HEK293 (cell line): ENCODE results near the gene LMO1.

ENCODE experiments used
- ZFP3 ChIP-seq: fragments of 450-650 bp; formaldehyde crosslinking; IDR thresholded peaks from 2 replicates; pipeline ENCODE4 v1.5.1; 2016; ENCODE audit warnings: low read depth, missing biosample characterization, missing genetic modification characterization
- ZNF221 ChIP-seq: fragments of 450-650 bp; formaldehyde crosslinking; IDR thresholded peaks from 2 replicates; pipeline ENCODE4 v1.5.1; 2017; ENCODE audit warnings: missing biosample characterization, missing genetic modification characterization, borderline replicate concordance
- ZNF24 ChIP-seq: fragments of 450-650 bp; formaldehyde crosslinking; IDR thresholded peaks from 2 replicates; pipeline ENCODE4 v1.5.1; 2016; ENCODE audit warnings: missing biosample characterization, missing genetic modification characterization
- ZNF266 ChIP-seq: fragments of 450-650 bp; formaldehyde crosslinking; IDR thresholded peaks from 2 replicates; pipeline ENCODE4 v1.5.1; 2016; ENCODE audit warnings: missing biosample characterization, missing genetic modification characterization, low read depth
- ZNF311 ChIP-seq: fragments of 450-650 bp; formaldehyde crosslinking; IDR thresholded peaks from 2 replicates; pipeline ENCODE4 v1.5.1; 2017; ENCODE audit warnings: missing biosample characterization, missing genetic modification characterization, borderline replicate concordance
- ZNF768 ChIP-seq: fragments of 450-650 bp; formaldehyde crosslinking; IDR thresholded peaks from 2 replicates; pipeline ENCODE4 v1.5.1; 2018; ENCODE audit warnings: missing biosample characterization, mild to moderate bottlenecking, missing genetic modification characterization
- TF ChIP-seq, protein P1 (sequence below): fragments of 450-650 bp; formaldehyde crosslinking; IDR thresholded peaks from 2 replicates; pipeline ENCODE4 v1.5.1; 2016; ENCODE audit warnings: missing biosample characterization, missing genetic modification characterization
- TF ChIP-seq, protein P2 (sequence below): fragments of 450-650 bp; formaldehyde crosslinking; IDR thresholded peaks from 2 replicates; pipeline ENCODE4 v1.5.1; 2017; ENCODE audit warnings: missing biosample characterization, missing genetic modification characterization
- TF ChIP-seq, protein P3 (sequence below): fragments of 450-650 bp; formaldehyde crosslinking; IDR thresholded peaks from 2 replicates; pipeline ENCODE4 v1.5.1; 2016; ENCODE audit warnings: missing biosample characterization, missing genetic modification characterization
- TF ChIP-seq, protein P4 (sequence below): fragments of 450-650 bp; formaldehyde crosslinking; IDR thresholded peaks from 2 replicates; pipeline ENCODE4 v1.5.1; 2016; ENCODE audit warnings: missing biosample characterization, missing genetic modification characterization

DNA sequence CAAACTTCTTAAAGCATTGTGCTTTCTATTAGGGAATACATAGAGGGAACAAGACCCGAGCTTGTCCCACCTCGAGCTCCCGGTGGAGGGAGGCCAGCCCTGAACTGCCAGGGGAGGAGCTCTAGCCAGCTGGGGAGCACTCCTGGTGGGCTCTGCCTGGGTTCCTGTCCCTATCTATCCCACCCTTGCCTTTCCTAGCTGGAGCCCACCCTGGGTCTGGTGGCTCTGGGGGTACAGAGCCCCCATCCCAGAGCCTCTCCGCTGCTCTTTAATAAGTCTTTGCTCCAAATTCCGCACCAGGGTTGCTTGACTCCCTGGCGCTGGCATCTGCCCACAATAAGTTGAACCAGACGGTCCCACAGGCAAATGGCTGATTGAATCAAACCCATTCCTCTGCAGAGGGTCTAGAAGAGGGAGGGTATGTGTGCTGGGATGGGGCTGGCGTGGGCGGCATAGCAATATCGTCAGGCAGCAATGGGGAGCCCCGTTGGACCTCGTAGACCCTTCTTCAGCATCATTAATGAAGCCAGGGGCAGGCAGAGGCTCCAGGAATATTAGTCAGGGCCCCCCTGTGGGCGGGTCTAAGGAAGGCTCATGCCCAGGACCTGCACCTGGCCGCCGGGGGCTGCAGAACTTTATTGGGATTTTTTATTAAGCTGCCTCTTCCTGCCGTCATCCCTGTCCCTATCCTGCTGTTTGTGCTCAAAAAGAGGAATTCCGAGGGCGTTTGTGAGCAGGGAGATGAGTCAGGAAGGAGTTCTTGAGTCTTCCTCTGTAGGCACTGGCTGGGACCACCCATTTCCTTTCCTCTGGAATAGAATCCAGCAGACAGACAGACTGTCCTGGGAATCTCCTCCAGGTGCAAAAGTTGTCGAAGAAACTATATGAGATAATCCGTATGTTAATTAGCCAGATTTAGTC is 56.3 kb downstream of the LMO1 start:
- TF ChIP-seq ZNF221 (tag by site-specific recombination) (no peak), ZNF311 (tag by site-specific recombination) (no peak), ZNF266 (tag by site-specific recombination) (no peak), ZNF24 (tag by site-specific recombination) (no peak), ZFP3 (tag by site-specific recombination) (no peak), ZNF768 (no peak)
- TF ChIP-seq, protein P1, sequence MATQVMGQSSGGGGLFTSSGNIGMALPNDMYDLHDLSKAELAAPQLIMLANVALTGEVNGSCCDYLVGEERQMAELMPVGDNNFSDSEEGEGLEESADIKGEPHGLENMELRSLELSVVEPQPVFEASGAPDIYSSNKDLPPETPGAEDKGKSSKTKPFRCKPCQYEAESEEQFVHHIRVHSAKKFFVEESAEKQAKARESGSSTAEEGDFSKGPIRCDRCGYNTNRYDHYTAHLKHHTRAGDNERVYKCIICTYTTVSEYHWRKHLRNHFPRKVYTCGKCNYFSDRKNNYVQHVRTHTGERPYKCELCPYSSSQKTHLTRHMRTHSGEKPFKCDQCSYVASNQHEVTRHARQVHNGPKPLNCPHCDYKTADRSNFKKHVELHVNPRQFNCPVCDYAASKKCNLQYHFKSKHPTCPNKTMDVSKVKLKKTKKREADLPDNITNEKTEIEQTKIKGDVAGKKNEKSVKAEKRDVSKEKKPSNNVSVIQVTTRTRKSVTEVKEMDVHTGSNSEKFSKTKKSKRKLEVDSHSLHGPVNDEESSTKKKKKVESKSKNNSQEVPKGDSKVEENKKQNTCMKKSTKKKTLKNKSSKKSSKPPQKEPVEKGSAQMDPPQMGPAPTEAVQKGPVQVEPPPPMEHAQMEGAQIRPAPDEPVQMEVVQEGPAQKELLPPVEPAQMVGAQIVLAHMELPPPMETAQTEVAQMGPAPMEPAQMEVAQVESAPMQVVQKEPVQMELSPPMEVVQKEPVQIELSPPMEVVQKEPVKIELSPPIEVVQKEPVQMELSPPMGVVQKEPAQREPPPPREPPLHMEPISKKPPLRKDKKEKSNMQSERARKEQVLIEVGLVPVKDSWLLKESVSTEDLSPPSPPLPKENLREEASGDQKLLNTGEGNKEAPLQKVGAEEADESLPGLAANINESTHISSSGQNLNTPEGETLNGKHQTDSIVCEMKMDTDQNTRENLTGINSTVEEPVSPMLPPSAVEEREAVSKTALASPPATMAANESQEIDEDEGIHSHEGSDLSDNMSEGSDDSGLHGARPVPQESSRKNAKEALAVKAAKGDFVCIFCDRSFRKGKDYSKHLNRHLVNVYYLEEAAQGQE (tag by site-specific recombination) = no peak
- TF ChIP-seq, protein P2, sequence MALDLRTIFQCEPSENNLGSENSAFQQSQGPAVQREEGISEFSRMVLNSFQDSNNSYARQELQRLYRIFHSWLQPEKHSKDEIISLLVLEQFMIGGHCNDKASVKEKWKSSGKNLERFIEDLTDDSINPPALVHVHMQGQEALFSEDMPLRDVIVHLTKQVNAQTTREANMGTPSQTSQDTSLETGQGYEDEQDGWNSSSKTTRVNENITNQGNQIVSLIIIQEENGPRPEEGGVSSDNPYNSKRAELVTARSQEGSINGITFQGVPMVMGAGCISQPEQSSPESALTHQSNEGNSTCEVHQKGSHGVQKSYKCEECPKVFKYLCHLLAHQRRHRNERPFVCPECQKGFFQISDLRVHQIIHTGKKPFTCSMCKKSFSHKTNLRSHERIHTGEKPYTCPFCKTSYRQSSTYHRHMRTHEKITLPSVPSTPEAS (tag by site-specific recombination) = no peak
- TF ChIP-seq, protein P3, sequence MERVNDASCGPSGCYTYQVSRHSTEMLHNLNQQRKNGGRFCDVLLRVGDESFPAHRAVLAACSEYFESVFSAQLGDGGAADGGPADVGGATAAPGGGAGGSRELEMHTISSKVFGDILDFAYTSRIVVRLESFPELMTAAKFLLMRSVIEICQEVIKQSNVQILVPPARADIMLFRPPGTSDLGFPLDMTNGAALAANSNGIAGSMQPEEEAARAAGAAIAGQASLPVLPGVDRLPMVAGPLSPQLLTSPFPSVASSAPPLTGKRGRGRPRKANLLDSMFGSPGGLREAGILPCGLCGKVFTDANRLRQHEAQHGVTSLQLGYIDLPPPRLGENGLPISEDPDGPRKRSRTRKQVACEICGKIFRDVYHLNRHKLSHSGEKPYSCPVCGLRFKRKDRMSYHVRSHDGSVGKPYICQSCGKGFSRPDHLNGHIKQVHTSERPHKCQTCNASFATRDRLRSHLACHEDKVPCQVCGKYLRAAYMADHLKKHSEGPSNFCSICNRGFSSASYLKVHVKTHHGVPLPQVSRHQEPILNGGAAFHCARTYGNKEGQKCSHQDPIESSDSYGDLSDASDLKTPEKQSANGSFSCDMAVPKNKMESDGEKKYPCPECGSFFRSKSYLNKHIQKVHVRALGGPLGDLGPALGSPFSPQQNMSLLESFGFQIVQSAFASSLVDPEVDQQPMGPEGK (tag by site-specific recombination) = no peak
- TF ChIP-seq, protein P4, sequence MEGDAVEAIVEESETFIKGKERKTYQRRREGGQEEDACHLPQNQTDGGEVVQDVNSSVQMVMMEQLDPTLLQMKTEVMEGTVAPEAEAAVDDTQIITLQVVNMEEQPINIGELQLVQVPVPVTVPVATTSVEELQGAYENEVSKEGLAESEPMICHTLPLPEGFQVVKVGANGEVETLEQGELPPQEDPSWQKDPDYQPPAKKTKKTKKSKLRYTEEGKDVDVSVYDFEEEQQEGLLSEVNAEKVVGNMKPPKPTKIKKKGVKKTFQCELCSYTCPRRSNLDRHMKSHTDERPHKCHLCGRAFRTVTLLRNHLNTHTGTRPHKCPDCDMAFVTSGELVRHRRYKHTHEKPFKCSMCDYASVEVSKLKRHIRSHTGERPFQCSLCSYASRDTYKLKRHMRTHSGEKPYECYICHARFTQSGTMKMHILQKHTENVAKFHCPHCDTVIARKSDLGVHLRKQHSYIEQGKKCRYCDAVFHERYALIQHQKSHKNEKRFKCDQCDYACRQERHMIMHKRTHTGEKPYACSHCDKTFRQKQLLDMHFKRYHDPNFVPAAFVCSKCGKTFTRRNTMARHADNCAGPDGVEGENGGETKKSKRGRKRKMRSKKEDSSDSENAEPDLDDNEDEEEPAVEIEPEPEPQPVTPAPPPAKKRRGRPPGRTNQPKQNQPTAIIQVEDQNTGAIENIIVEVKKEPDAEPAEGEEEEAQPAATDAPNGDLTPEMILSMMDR (tag by site-specific recombination) = no peak
